ENCODE measurements around the gene SBSN. TPM values are rescaled to one million over a fixed set of nuclear protein-coding genes. Genes with fewer than 3 reads are reported as not detected.
"Not testable (repeated sequence)": the region's sequence is repeated elsewhere in the genome, so short reads cannot be mapped to it uniquely, and the experiment has no call there.

Gene SBSN
- total RNA-seq, 1 donor from 2014 or later: 0.24 TPM

GRCh38 chr19:35476149-35476548, 52.0 kb downstream of the SBSN start:
- Mint-ChIP-seq H3K36me3 (ENCODE audit: insufficient read depth) (no peaks in the 10 kb centered on the region), H3K4me1 (ENCODE audit: low read depth) (peaks cover 3% of the 10 kb centered on the region), H3K4me3 (ENCODE audit: low read depth) (no peak overlapping the region), H3K27ac (no peak overlapping the region), H3K9me3 (ENCODE audit: low read depth) (no peaks in the 10 kb centered on the region), H3K27me3 (peaks cover 3% of the 10 kb centered on the region)
- TF ChIP-seq CTCF (IDR thresholded peaks at IDR 0.05; ENCODE audit: unreplicated experiment): peak; percentile 25
- DNase-seq (ENCODE audit: low spot score, unreplicated experiment): no peak

- DNase-seq (ENCODE audit: low spot score, unreplicated experiment); H3K27me3 Mint-ChIP-seq; H3K4me1 Mint-ChIP-seq (ENCODE audit: low read depth); H3K4me3 Mint-ChIP-seq (ENCODE audit: low read depth); H3K27ac Mint-ChIP-seq; H3K9me3 Mint-ChIP-seq (ENCODE audit: low read depth); H3K36me3 Mint-ChIP-seq (ENCODE audit: insufficient read depth): not testable (repeated sequence)
Measured at GRCh38 chr19:35474594-35474993, 53.5 kb downstream of the SBSN start.

GRCh38 chr19:35474104-35474503, 54.0 kb downstream of the SBSN start:
- Mint-ChIP-seq H3K9me3 (ENCODE audit: low read depth) (no peaks in the 10 kb centered on the region), H3K36me3 (ENCODE audit: insufficient read depth) (no peaks in the 10 kb centered on the region), H3K4me1 (ENCODE audit: low read depth) (peaks cover 5% of the 10 kb centered on the region), H3K4me3 (ENCODE audit: low read depth) (no peak overlapping the region), H3K27me3 (peaks cover 3% of the 10 kb centered on the region), H3K27ac (no peak overlapping the region)
- no peak for DNase-seq (ENCODE audit: low spot score, unreplicated experiment)
- no peak for TF ChIP-seq CTCF (IDR thresholded peaks at IDR 0.05; ENCODE audit: unreplicated experiment)

Other genes starting within 250 kb of the SBSN start
- 0.64 and 1.1 TPM in 2 replicates for gene HAMP, start 245.8 kb downstream of the SBSN start, total RNA-seq
- gene MAG, start 236.2 kb downstream of the SBSN start, total RNA-seq: 1.4 and 1.7 TPM in 2 replicates
- 3.8 and 5.1 TPM in 2 replicates for gene CD22, start 199.1 kb downstream of the SBSN start, total RNA-seq
- 0.33 and 0.74 TPM in 2 replicates for gene FFAR1, start 180.4 kb downstream of the SBSN start, total RNA-seq
- not detected in 2 replicates for gene FFAR3, start 169.9 kb downstream of the SBSN start, total RNA-seq
- 0.16 TPM in 1 of 2 replicates, not detected in the other for gene GPR42, start 157.2 kb downstream of the SBSN start, total RNA-seq
- gene FFAR2, start 80.1 kb downstream of the SBSN start, total RNA-seq: 1.2 and 1.9 TPM in 2 replicates
- 1.6 and 4.8 TPM in 2 replicates for gene KRTDAP, start 37.8 kb downstream of the SBSN start, total RNA-seq
- gene DMKN, start 14.7 kb downstream of the SBSN start, total RNA-seq: 201 and 213 TPM in 2 replicates
- not detected in 2 replicates for gene GAPDHS, start 5.1 kb upstream of the SBSN start, total RNA-seq
- 94.2 and 95.2 TPM in 2 replicates for gene TMEM147, start 17.3 kb upstream of the SBSN start, total RNA-seq
- 0.18 TPM in 1 of 2 replicates, not detected in the other for gene ATP4A, start 35.3 kb upstream of the SBSN start, total RNA-seq
- gene PMIS2, start 57.9 kb upstream of the SBSN start, total RNA-seq: not detected in 2 replicates
- gene HAUS5, start 84.4 kb upstream of the SBSN start, total RNA-seq: 32.9 and 34.1 TPM in 2 replicates
- gene RBM42, start 100.7 kb upstream of the SBSN start, total RNA-seq: 69.2 and 76.0 TPM in 2 replicates
- gene ETV2, start 113.4 kb upstream of the SBSN start, total RNA-seq: 1.0 and 1.3 TPM in 2 replicates
- gene COX6B1, start 120.0 kb upstream of the SBSN start, total RNA-seq: 307 and 315 TPM in 2 replicates
- gene UPK1A, start 138.2 kb upstream of the SBSN start, total RNA-seq: not detected in 2 replicates
- gene ZBTB32, start 176.2 kb upstream of the SBSN start, total RNA-seq: not detected in 2 replicates
- 65.0 and 70.2 TPM in 2 replicates for gene KMT2B, start 189.7 kb upstream of the SBSN start, total RNA-seq
- gene IGFLR1, start 214.1 kb upstream of the SBSN start, total RNA-seq: 5.1 TPM in 2 replicates
- 35.5 and 37.4 TPM in 2 replicates for gene U2AF1L4, start 217.1 kb upstream of the SBSN start, total RNA-seq
- 81.4 and 83.8 TPM in 2 replicates for gene PSENEN, start 217.3 kb upstream of the SBSN start, total RNA-seq
- gene LIN37, start 220.3 kb upstream of the SBSN start, total RNA-seq: 12.7 and 13.1 TPM in 2 replicates
- 0.33 TPM in 1 of 2 replicates, not detected in the other for gene HSPB6, start 228.7 kb upstream of the SBSN start, total RNA-seq
- gene PROSER3, start 229.9 kb upstream of the SBSN start, total RNA-seq: 58.6 and 62.3 TPM in 2 replicates
- 46.3 and 54.3 TPM in 2 replicates for gene ARHGAP33, start 247.3 kb upstream of the SBSN start, total RNA-seq

All from progenitor cell of endocrine pancreas (in vitro differentiated cells).